CD4-positive, CD25-positive, alpha-beta regulatory T cell (primary cell): ENCODE results near the gene VPS13D. TPM values are rescaled to one million over a fixed set of nuclear protein-coding genes. Genes with fewer than 3 reads are reported as not detected.
A peak's percentile ranks its signal among the peaks of the same experiment; 100 is the strongest.

ENCODE experiments used
- ATAC-seq, 2 donors: fragments of 150-1000 bp; cut with Tn5 transposase; one replicate each; pipeline ENCODE4 v1.10.0; 2021; ENCODE audit warnings: low read depth in 2 of 2, moderate number of reproducible peaks in 2 of 2, moderate library complexity in 1 of 2
- DNase-seq, 3 donors: peaks; one replicate each; pipeline versions ENCODE4 v3.0.0 to v3.0.0-alpha.2; 2012 to 2022; ENCODE audit warnings: mixed read lengths in 1 of 3
- H3K27ac ChIP-seq: one replicate; pipeline ENCODE4 v1.7.0; 2013; ENCODE audit warnings: mild to moderate bottlenecking, low read length; ENCODE audit not compliant: insufficient read depth, poor library complexity, severe bottlenecking
- H3K27me3 ChIP-seq: one replicate; pipeline ENCODE4 v1.7.0; 2013; ENCODE audit warnings: low read length; ENCODE audit not compliant: control insufficient read depth, insufficient read depth
- H3K36me3 ChIP-seq: one replicate; pipeline ENCODE4 v1.7.0; 2013; ENCODE audit warnings: mild to moderate bottlenecking, low read length, moderate library complexity; ENCODE audit not compliant: control insufficient read depth, insufficient read depth
- H3K4me1 ChIP-seq: 2 replicates; pipeline ENCODE4 v1.7.0; 2013; ENCODE audit warnings: mild to moderate bottlenecking, low read length; ENCODE audit not compliant: insufficient read depth, control insufficient read depth, poor library complexity, severe bottlenecking
- H3K4me3 ChIP-seq: one replicate; pipeline ENCODE4 v1.7.0; 2013; ENCODE audit warnings: low read depth, mild to moderate bottlenecking, low read length, moderate library complexity
- H3K9me3 ChIP-seq, 2 experiments: 1 replicate in 1 of 2; 2 replicates in 1 of 2; pipeline ENCODE4 v1.7.0; 2013; ENCODE audit warnings: low read length in 2 of 2, mild to moderate bottlenecking in 1 of 2, moderate library complexity in 1 of 2; ENCODE audit not compliant: control insufficient read depth in 2 of 2
- H3K27ac Mint-ChIP-seq, 3 donors: one replicate each; pipeline ENCODE4 v1.8.0; 2020 to 2022; ENCODE audit warnings: mild to moderate bottlenecking in 3 of 3, mixed read lengths in 3 of 3, moderate library complexity in 2 of 3
- H3K27me3 Mint-ChIP-seq: one replicate; pipeline ENCODE4 v1.8.0; 2022; ENCODE audit warnings: mild to moderate bottlenecking, mixed read lengths
- H3K36me3 Mint-ChIP-seq: one replicate; pipeline ENCODE4 v1.8.0; 2020; ENCODE audit warnings: mixed read lengths
- H3K4me1 Mint-ChIP-seq, 4 donors: one replicate each; pipeline ENCODE4 v1.8.0; 2020 to 2022; ENCODE audit warnings: mixed read lengths in 4 of 4, mild to moderate bottlenecking in 1 of 4
- H3K4me3 Mint-ChIP-seq, 4 donors: one replicate each; pipeline ENCODE4 v1.8.0; 2020 to 2022; ENCODE audit warnings: mild to moderate bottlenecking in 4 of 4, mixed read lengths in 4 of 4, moderate library complexity in 3 of 4
- H3K9me3 Mint-ChIP-seq, 7 donors: one replicate each; pipeline ENCODE4 v1.8.0; 2020 to 2022; ENCODE audit warnings: mixed read lengths in 7 of 7, mild to moderate bottlenecking in 3 of 7, moderate library complexity in 2 of 7
- polyA plus RNA-seq, 4 donors: library from polyadenylated mRNA; unstranded; fragments of 300-500 nt; fragmentation: Illumina TruSeq; gene quantifications; one replicate each; pipeline ENCODE4 v1.2.3, GENCODE V29; 2021
- total RNA-seq: library from RNA; stranded (reverse); gene quantifications from one replicate; pipeline ENCODE4 v1.2.3, GENCODE V29; 2022

The VPS13D gene
- total and polyA plus RNA-seq, 5 donors from 2014 or later: 8.1 to 96.0 (median 10.3) TPM

GRCh38 chr1:12446593-12446992, 216.8 kb downstream of the VPS13D start:
- Histone ChIP-seq H3K4me1 (peaks cover 34% of the 10 kb centered on the region), H3K9me3 (no peaks in the 10 kb centered on the region), H3K27me3 (no peaks in the 10 kb centered on the region), H3K36me3 (peaks cover 14% of the 10 kb centered on the region), H3K27ac (no peak overlapping the region), H3K4me3 (no peak overlapping the region)
- Mint-ChIP-seq H3K4me1 (peaks cover 36 to 72% (median 43%) of the 10 kb centered on the region in 4 donors), H3K36me3 (peaks cover 52% of the 10 kb centered on the region), H3K4me3 (no peak overlapping the region), H3K27me3 (no peaks in the 10 kb centered on the region), H3K9me3 (peaks cover 0 to 3% (median 0%) of the 10 kb centered on the region in 7 donors), H3K27ac (peak overlapping the region; percentile 28 to 66 (median 63))
- no peak for DNase-seq
- ATAC-seq: no peak

GRCh38 chr1:12447307-12447706, 217.5 kb downstream of the VPS13D start:
- no peak for ATAC-seq
- no peaks in the 10 kb centered on the region for H3K27me3 Mint-ChIP-seq
- Histone ChIP-seq H3K9me3 (no peaks in the 10 kb centered on the region), H3K27ac (no peak overlapping the region), H3K27me3 (no peaks in the 10 kb centered on the region), H3K4me3 (no peak overlapping the region), H3K36me3 (peaks cover 20% of the 10 kb centered on the region), H3K4me1 (peaks cover 37% of the 10 kb centered on the region)
- H3K9me3 Mint-ChIP-seq: peaks cover 0 to 3% (median 0%) of the 10 kb centered on the region in 7 donors
- peaks cover 36 to 76% (median 50%) of the 10 kb centered on the region in 4 donors for H3K4me1 Mint-ChIP-seq
- no peak for DNase-seq
- peak overlapping the region in 2 of 3 donors; percentile 28 to 96 for H3K27ac Mint-ChIP-seq
- peaks cover 54% of the 10 kb centered on the region for H3K36me3 Mint-ChIP-seq
- no peak overlapping the region for H3K4me3 Mint-ChIP-seq

DNA sequence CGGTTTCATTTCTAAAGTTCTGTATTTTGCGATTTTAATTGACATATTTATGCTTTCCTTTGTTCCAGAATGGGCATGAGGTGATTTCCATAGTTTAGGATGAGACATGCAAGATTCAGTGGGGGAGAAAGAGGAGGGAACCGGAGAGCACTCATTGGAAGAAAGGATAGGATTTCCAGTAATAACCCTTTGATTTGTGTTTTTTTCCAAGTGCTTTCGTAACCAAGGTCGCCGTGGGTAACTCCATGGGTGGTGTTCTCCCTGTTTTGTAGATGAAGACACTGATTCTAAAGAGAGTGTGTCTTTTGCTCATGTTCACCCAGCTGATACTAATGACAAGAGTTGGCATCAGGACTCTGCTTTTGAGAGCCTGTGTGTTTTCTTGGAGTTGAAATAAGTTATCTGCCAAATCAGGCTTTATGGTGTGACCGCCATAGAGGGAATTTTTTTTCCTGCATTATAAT, 218.1 kb downstream of the VPS13D start:
- Histone ChIP-seq H3K27ac (no peak overlapping the region), H3K9me3 (no peaks in the 10 kb centered on the region), H3K36me3 (peaks cover 15% of the 10 kb centered on the region), H3K4me1 (peaks cover 43% of the 10 kb centered on the region), H3K27me3 (no peaks in the 10 kb centered on the region), H3K4me3 (no peak overlapping the region)
- DNase-seq: no peak
- H3K9me3 Mint-ChIP-seq: peaks cover 0 to 3% (median 0%) of the 10 kb centered on the region in 7 donors
- H3K36me3 Mint-ChIP-seq: peaks cover 51% of the 10 kb centered on the region
- no peaks in the 10 kb centered on the region for H3K27me3 Mint-ChIP-seq
- peak overlapping the region in 2 of 3 donors; percentile 79 to 96 for H3K27ac Mint-ChIP-seq
- H3K4me3 Mint-ChIP-seq: peak overlapping the region in 2 of 4 donors; percentile 68 to 84
- H3K4me1 Mint-ChIP-seq: peaks cover 35 to 79% (median 56%) of the 10 kb centered on the region in 4 donors
- no peak for ATAC-seq

GRCh38 chr1:12448746-12449177, 218.9 kb downstream of the VPS13D start:
- ATAC-seq (no peak), DNase-seq (peak in 1 of 3 donors; percentile 41)
- Mint-ChIP-seq H3K36me3 (peaks cover 42% of the 10 kb centered on the region), H3K9me3 (peaks cover 0 to 3% (median 0%) of the 10 kb centered on the region in 7 donors), H3K4me1 (peaks cover 39 to 88% (median 65%) of the 10 kb centered on the region in 4 donors), H3K4me3 (peak overlapping the region in 3 of 4 donors; percentile 84 to 89 (median 86)), H3K27ac (peak overlapping the region; percentile 91 to 95 (median 92)), H3K27me3 (no peaks in the 10 kb centered on the region)
- Histone ChIP-seq H3K4me3 (peak overlapping the region; percentile 74), H3K9me3 (no peaks in the 10 kb centered on the region), H3K36me3 (peaks cover 14% of the 10 kb centered on the region), H3K27ac (peak overlapping the region; percentile 68), H3K27me3 (no peaks in the 10 kb centered on the region), H3K4me1 (peaks cover 52% of the 10 kb centered on the region)

DNA sequence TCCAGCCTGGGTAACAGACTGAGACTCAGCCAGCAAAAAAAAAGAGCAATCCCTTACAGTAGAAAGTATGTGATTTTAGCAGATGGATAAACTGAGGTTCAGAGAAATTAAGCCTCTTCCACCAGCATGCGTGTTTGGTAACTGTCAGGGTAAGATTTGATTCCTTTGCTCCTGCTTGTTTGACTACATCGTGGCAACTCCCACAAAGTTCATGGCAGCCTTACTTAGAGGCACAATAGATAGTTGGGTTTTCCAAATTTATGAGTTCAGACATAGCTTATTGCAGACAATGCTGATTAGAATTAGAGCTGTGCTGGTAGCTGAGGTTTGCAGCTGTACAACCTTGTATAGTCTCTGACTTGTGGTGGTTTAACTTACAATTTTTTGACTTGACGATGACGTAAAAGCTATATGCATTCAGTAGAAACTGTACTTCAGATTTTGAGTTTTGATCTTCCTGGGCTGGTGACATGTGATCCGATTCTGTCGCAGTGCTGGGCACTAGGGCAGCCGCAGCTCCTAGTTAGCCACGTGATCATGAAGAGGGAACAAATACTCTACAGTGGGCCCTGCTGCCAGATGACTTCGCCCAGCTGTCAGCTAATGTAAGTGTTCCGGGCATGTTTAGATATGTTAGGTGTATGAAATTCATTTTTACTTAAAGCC, 220.4 kb downstream of the VPS13D start:
- Histone ChIP-seq H3K4me1 (peaks cover 66% of the 10 kb centered on the region), H3K36me3 (peaks cover 14% of the 10 kb centered on the region), H3K4me3 (peak overlapping the region; percentile 74), H3K27me3 (no peaks in the 10 kb centered on the region), H3K9me3 (no peaks in the 10 kb centered on the region), H3K27ac (peak overlapping the region; percentile 68)
- peaks cover 0 to 3% (median 0%) of the 10 kb centered on the region in 7 donors for H3K9me3 Mint-ChIP-seq
- no peak for DNase-seq
- H3K4me1 Mint-ChIP-seq: peaks cover 35 to 94% (median 69%) of the 10 kb centered on the region in 4 donors
- H3K27ac Mint-ChIP-seq: peak overlapping the region; percentile 91 to 95 (median 92)
- H3K4me3 Mint-ChIP-seq: peak overlapping the region; percentile 62 to 89 (median 85)
- H3K36me3 Mint-ChIP-seq: peaks cover 34% of the 10 kb centered on the region
- ATAC-seq: no peak
- no peaks in the 10 kb centered on the region for H3K27me3 Mint-ChIP-seq

DNA sequence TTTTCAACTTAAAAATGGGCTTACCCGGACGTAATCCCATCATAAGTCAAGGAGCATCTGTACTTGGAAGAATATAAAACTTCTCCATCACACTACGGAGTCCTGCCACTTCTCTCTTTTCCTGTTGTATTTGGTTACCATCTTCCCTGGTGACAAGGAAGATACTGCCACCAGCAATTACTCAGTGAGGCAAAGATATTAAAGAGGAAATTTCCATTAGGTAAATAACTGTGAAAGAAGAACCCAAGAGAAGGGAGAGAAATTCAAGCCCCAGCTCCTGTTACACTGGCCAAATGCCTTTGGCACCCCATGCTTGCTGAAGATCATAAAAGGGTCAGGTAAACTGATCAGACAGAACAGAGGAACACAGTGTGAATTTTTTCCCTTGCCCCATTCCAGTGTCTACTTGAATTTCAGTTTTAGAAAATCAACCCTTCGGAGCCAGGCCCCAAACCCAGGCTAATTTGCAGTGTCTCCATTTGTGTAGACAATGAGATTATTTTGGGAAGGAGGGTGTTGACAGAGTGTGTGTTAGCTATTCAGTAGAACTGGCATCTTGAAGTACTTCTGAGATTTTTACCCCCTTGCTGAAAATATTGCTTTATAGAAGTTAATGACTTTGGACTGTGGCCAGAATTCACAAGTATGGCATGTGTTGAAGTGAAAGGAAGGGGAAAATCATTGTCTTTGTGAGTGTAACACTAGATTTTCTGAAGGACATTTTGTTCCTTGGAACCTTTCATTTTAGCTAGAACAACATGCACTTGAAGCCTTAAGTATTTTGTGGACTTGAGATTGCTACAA, 221.1 kb downstream of the VPS13D start:
- H3K4me3 Mint-ChIP-seq: peak overlapping the region in 2 of 4 donors; percentile 62 to 84
- ATAC-seq: no peak
- H3K27me3 Mint-ChIP-seq: no peaks in the 10 kb centered on the region
- H3K27ac Mint-ChIP-seq: peak overlapping the region; percentile 28 to 95 (median 91)
- H3K9me3 ChIP-seq: no peaks in the 10 kb centered on the region
- DNase-seq: no peak
- peaks cover 16% of the 10 kb centered on the region for H3K36me3 ChIP-seq
- H3K4me1 Mint-ChIP-seq: peaks cover 35 to 91% (median 69%) of the 10 kb centered on the region in 4 donors
- H3K27me3 ChIP-seq: no peaks in the 10 kb centered on the region
- H3K4me3 ChIP-seq: no peak overlapping the region
- peaks cover 33% of the 10 kb centered on the region for H3K36me3 Mint-ChIP-seq
- H3K4me1 ChIP-seq: peaks cover 67% of the 10 kb centered on the region
- peaks cover 0 to 3% (median 0%) of the 10 kb centered on the region in 7 donors for H3K9me3 Mint-ChIP-seq
- peak overlapping the region; percentile 68 for H3K27ac ChIP-seq

DNA sequence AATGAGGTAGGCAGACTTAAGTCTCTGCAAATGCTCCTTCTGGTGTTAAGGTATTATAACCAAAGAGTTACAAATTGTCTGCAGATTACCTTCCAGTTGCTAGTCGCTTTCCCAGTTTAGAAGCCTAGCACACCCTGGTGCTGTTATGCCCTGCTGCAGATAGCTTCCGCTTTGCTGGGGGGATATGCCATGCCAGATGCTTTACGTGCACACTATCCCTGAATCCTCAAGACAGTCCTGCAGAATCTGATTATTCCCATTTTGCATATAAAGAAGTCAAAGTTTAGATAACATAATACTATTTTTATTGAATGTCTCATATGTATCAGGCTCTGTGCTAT, 221.7 kb downstream of the VPS13D start:
- no peak for ATAC-seq
- Histone ChIP-seq H3K27ac (no peak overlapping the region), H3K4me3 (no peak overlapping the region), H3K36me3 (peaks cover 20% of the 10 kb centered on the region), H3K9me3 (no peaks in the 10 kb centered on the region), H3K27me3 (no peaks in the 10 kb centered on the region), H3K4me1 (peaks cover 71% of the 10 kb centered on the region)
- no peak for DNase-seq
- Mint-ChIP-seq H3K36me3 (peaks cover 33% of the 10 kb centered on the region), H3K27me3 (no peaks in the 10 kb centered on the region), H3K4me3 (peak overlapping the region in 1 of 4 donors; percentile 62), H3K4me1 (peaks cover 36 to 92% (median 67%) of the 10 kb centered on the region in 4 donors), H3K9me3 (peaks cover 0 to 1% (median 0%) of the 10 kb centered on the region in 7 donors), H3K27ac (peak overlapping the region in 1 of 3 donors; percentile 58)
